SK-N-SH (cell line): ENCODE data around the gene CEACAM16. TPM values are rescaled to one million over a fixed set of nuclear protein-coding genes. Genes with fewer than 3 reads are reported as not detected.

Experiments
- CTCF ChIA-PET: fragments of 300-600, 350-600 bp; formaldehyde crosslinking; extraction: SDS; loops from one replicate; lab custom pipeline; 2021; lab: Yijun Ruan, JAX
- POLR2A ChIA-PET: fragments of 350-600 bp; sonication (Branson Sonifier 250); formaldehyde crosslinking; extraction: SDS; loops from one replicate; lab custom pipeline; 2020; ENCODE audit warnings: antibody characterized with exemption, inconsistent platforms; lab: Yijun Ruan, JAX
- DNase-seq: peaks from one replicate; pipeline ENCODE4 v3.0.0; 2012
- H2AFZ ChIP-seq: fragments of 200-600 bp; sonication (generic); 2 replicates; pipeline ENCODE4 v1.8.1; 2016; ENCODE audit warnings: antibody characterized with exemption, mild to moderate bottlenecking, low read depth
- H3F3A ChIP-seq: fragments of 200-600 bp; sonication (generic); replicated peaks from 2 replicates; pipeline ENCODE3; 2016; ENCODE audit warnings: antibody characterized with exemption, mild to moderate bottlenecking; ENCODE audit not compliant: insufficient read depth
- H3K27ac ChIP-seq, 2 experiments: fragments of 200-500 bp in 1 of 2; fragments of 200-600 bp in 1 of 2; sonication (Bioruptor generic) in 1 of 2; sonication (generic), shearing (Covaris generic) in 1 of 2; 2 replicates each; pipeline versions ENCODE4 v1.5.1 to v1.6.1; 2014 to 2016; ENCODE audit warnings: low read depth in 2 of 2, inconsistent platforms in 1 of 2, low read length in 1 of 2, mild to moderate bottlenecking in 1 of 2, mixed read lengths in 1 of 2
- H3K27me3 ChIP-seq: fragments of 200-600 bp; sonication (generic), shearing (Covaris generic); 2 replicates; pipeline ENCODE4 v1.6.1; 2016; ENCODE audit warnings: mixed run types; ENCODE audit not compliant: insufficient read depth
- H3K36me3 ChIP-seq, 2 experiments: fragments of 200-500 bp in 1 of 2; fragments of 200-600 bp in 1 of 2; sonication (Bioruptor generic) in 1 of 2; sonication (generic) in 1 of 2; replicated peaks in 1 of 2; 2 replicates each; pipeline versions ENCODE3 to v1.5.1; 2014 to 2016; ENCODE audit warnings: low read length in 1 of 2, mild to moderate bottlenecking in 1 of 2; ENCODE audit not compliant: insufficient read depth in 2 of 2, control insufficient read depth in 1 of 2
- H3K4me1 ChIP-seq, 2 experiments: fragments of 200-500 bp in 1 of 2; fragments of 200-600 bp in 1 of 2; sonication (Bioruptor generic) in 1 of 2; sonication (generic), shearing (Covaris generic) in 1 of 2; 2 replicates each; pipeline versions ENCODE4 v1.5.1 to v1.6.1; 2014 to 2016; ENCODE audit warnings: low read depth in 1 of 2, low read length in 1 of 2, mixed run types in 1 of 2; ENCODE audit not compliant: insufficient read depth in 2 of 2, control insufficient read depth in 1 of 2
- H3K4me2 ChIP-seq: fragments of 200-600 bp; sonication (generic), shearing (Covaris generic); 2 replicates; pipeline ENCODE4 v1.6.1; 2017; ENCODE audit warnings: mixed run types
- H3K4me3 ChIP-seq, 2 experiments: fragments of 200-500 bp in 1 of 2; fragments of 200-600 bp in 1 of 2; sonication (Bioruptor generic) in 1 of 2; sonication (generic), shearing (Covaris generic) in 1 of 2; 2 replicates each; pipeline versions ENCODE4 v1.5.1 to v1.8.1; 2014 to 2016; ENCODE audit warnings: low read depth in 2 of 2, inconsistent platforms in 1 of 2, low read length in 1 of 2, mild to moderate bottlenecking in 1 of 2, mixed read lengths in 1 of 2, moderate library complexity in 1 of 2
- H3K79me2 ChIP-seq: fragments of 200-600 bp; sonication (generic); 2 replicates; pipeline ENCODE4 v1.8.1; 2017; ENCODE audit warnings: mild to moderate bottlenecking; ENCODE audit not compliant: insufficient read depth
- H3K9ac ChIP-seq: fragments of 200-600 bp; sonication (generic); 2 replicates; pipeline ENCODE4 v1.6.1; 2017; ENCODE audit warnings: mixed run types
- H3K9me2 ChIP-seq: fragments of 200-600 bp; sonication (generic); 2 replicates; pipeline ENCODE4 v1.6.1; 2017; ENCODE audit warnings: mixed run types
- H3K9me3 ChIP-seq: fragments of 200-600 bp; sonication (generic); 2 replicates; pipeline ENCODE4 v1.6.1; 2017; ENCODE audit warnings: mixed run types, mild to moderate bottlenecking, moderate library complexity
- H4K20me1 ChIP-seq: fragments of 200-600 bp; sonication (generic); 2 replicates; pipeline ENCODE4 v1.6.1; 2017; ENCODE audit warnings: mild to moderate bottlenecking, mixed run types; ENCODE audit not compliant: insufficient read depth
- CTCF ChIP-seq: fragments of 200-600 bp; sonication (generic); IDR thresholded peaks from 2 replicates; pipeline ENCODE4 v1.6.1; 2017; ENCODE audit warnings: antibody characterized with exemption, mild to moderate bottlenecking, moderate library complexity
- ELF1 ChIP-seq: IDR thresholded peaks from 2 replicates; pipeline ENCODE4 v1.4.0; 2012
- EP300 ChIP-seq, 2 experiments: IDR thresholded peaks; 2 replicates each; pipeline versions ENCODE4 v1.4.0 to v1.6.1; 2012; ENCODE audit warnings: borderline replicate concordance in 1 of 2, low read depth in 1 of 2, low read length in 1 of 2
- FOXM1 ChIP-seq: IDR thresholded peaks from 2 replicates; pipeline ENCODE4 v1.4.0; 2012; ENCODE audit warnings: low read depth, mild to moderate bottlenecking
- IRF3 ChIP-seq: fragments of 150-350 bp; IDR thresholded peaks from 2 replicates; pipeline ENCODE4 v1.6.1; 2016; ENCODE audit warnings: mild to moderate bottlenecking, low read depth, low read length
- MAX ChIP-seq: IDR thresholded peaks from 2 replicates; pipeline ENCODE4 v1.4.0; 2012; ENCODE audit warnings: low read depth
- NFIC ChIP-seq: IDR thresholded peaks from 2 replicates; pipeline ENCODE4 v1.4.0; 2012; ENCODE audit warnings: borderline replicate concordance
- RAD21 ChIP-seq: IDR thresholded peaks from 2 replicates; pipeline ENCODE4 v1.6.1; 2012; ENCODE audit warnings: mild to moderate bottlenecking, low read length
- REST ChIP-seq: IDR thresholded peaks from 2 replicates; pipeline ENCODE4 v1.6.1; 2012; ENCODE audit warnings: mild to moderate bottlenecking, low read depth, low read length, moderate library complexity
- RFX5 ChIP-seq: IDR thresholded peaks from 2 replicates; pipeline ENCODE4 v1.6.1; 2012; ENCODE audit warnings: mild to moderate bottlenecking, improper control_type of control experiment, low read length
- USF1 ChIP-seq: IDR thresholded peaks from 2 replicates; pipeline ENCODE4 v1.4.0; 2012; ENCODE audit warnings: low read depth, borderline replicate concordance
- YY1 ChIP-seq: IDR thresholded peaks from 2 replicates; pipeline ENCODE4 v1.4.0; 2012; ENCODE audit warnings: low read depth, mild to moderate bottlenecking
- ZBTB33 ChIP-seq: IDR thresholded peaks from 2 replicates; pipeline ENCODE4 v1.4.0; 2012; ENCODE audit warnings: low read depth, borderline replicate concordance
- WGBS: methylation state at CpG from one replicate; pipeline ENCODE4 v1.1.6; 2017; ENCODE audit warnings: low lambda C conversion rate; 5-methylcytosine and 5-hydroxymethylcytosine counted together
- polyA plus RNA-seq, 3 experiments: library from polyadenylated mRNA; depleted of rRNA; stranded (reverse); fragments of >200 nt; gene quantifications; 2 replicates each; pipeline ENCODE4 v1.2.3, GENCODE V29; 2012

The CEACAM16 gene
- polyA plus RNA-seq, 1 of the 3 experiments (the other 2 are of a cell fraction): not detected

- TF ChIP-seq ZBTB33: no peak
- no peak for TF ChIP-seq IRF3
- TF ChIP-seq ELF1: no peak
- TF ChIP-seq CTCF: no peak
- no peak for TF ChIP-seq EP300 (IDR thresholded peaks at IDR 0.05; ENCODE audit: borderline replicate concordance in 1 of 2, low read depth in 1 of 2, low read length in 1 of 2)
- no peak for TF ChIP-seq RAD21
- TF ChIP-seq, all 33 proteins: peak for 0
These were observed 38.5 kb downstream of the CEACAM16 start (continued) for GRCh38 chr19:44737238-44738071.

- peaks cover 3 to 11% of the 10 kb centered on the region in 2 experiments; a peak in 3 of 4 replicates for H3K4me1 ChIP-seq
- no peak overlapping the region for H3K27ac ChIP-seq
- H3K9me2 ChIP-seq: no peaks in the 10 kb centered on the region
- ChIA-PET POLR2A (no interaction called here), CTCF (interaction anchor here (1.2 to 11.9 kb wide), 6 partner anchors 15 to 167 kb away, joined by 3 to 92 read pairs (median 6); partner anchors contain the start of gene NECTIN2)
- H3K36me3 ChIP-seq: no peaks in the 10 kb centered on the region
- H3K79me2 ChIP-seq: no peaks in the 10 kb centered on the region
- no peak for DNase-seq
- no peaks in the 10 kb centered on the region for H3K27me3 ChIP-seq
- H3K4me3 ChIP-seq: no peak overlapping the region
- TF ChIP-seq FOXM1: no peak
- no peak for TF ChIP-seq RAD21
- no peak for TF ChIP-seq YY1
- TF ChIP-seq RFX5: no peak
- no peak for TF ChIP-seq MAX
- no peak for TF ChIP-seq IRF3
- TF ChIP-seq EP300 (IDR thresholded peaks at IDR 0.05; ENCODE audit: borderline replicate concordance in 1 of 2, low read depth in 1 of 2, low read length in 1 of 2): no peak
- no peak for TF ChIP-seq REST
- TF ChIP-seq ZBTB33: no peak
- no peak for TF ChIP-seq USF1
- no peak for TF ChIP-seq NFIC
- peaks cover 27% of the 10 kb centered on the region for H3F3A ChIP-seq
- 80% methylated on average over 2 of the region's 2 CpGs for WGBS
- H3K4me2 ChIP-seq: no peak overlapping the region
- no peak overlapping the region for H2AFZ ChIP-seq
- H3K9ac ChIP-seq: no peak overlapping the region
- no peaks in the 10 kb centered on the region for H4K20me1 ChIP-seq
- H3K9me3 ChIP-seq: no peaks in the 10 kb centered on the region
These were observed 39.2 kb downstream of the CEACAM16 start for GRCh38 chr19:44738136-44738535.
